ENCODE results near the gene SOD2. TPM values are rescaled to one million over a fixed set of nuclear protein-coding genes. Genes with fewer than 3 reads are reported as not detected.
"Not testable (repeated sequence)": the region's sequence is repeated elsewhere in the genome, so short reads cannot be mapped to it uniquely, and the experiment has no call there.

SOD2 gene
- total and polyA plus RNA-seq, 2 of the 13 experiments (the other 11 are each of a cell fraction or from before 2014, with no cell fraction given): 304 to 309 TPM

DNA sequence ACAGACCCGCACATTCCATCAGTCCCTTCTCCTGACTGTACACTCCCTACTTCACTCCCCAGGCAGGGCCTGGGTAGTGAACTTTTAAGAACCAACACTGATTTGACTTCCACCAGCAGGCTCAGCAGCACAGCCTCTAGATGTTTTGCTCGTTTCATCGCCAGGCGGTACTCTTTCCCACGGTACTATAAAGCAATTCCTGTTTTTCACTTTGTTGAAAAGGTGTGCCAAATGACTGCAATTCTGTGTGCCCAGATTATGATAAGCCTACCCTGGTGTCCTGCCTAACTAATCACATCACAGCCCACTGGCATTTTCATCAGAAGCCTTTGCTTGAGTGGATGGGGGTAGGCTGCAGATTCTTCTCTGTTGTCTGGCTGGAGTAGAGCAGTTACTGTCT is 21.4 kb upstream of the SOD2 start (continued):
- TF ChIP-seq, protein P1, sequence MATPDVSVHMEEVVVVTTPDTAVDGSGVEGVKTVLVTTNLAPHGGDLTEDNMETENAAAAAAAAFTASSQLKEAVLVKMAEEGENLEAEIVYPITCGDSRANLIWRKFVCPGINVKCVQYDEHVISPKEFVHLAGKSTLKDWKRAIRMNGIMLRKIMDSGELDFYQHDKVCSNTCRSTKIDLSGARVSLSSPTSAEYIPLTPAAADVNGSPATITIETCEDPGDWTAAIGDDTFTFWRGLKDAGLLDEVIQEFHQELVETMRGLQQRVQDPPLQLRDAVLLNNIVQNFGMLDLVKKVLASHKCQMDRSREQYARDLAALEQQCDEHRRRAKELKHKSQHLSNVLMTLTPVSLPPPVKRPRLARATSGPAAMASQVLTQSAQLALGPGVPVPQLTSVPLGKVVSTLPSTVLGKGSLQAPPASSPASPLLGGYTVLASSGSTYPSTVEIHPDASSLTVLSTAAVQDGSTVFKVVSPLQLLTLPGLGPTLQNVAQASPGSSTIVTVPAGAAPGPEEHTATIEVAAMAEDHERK (CRISPR knock-in tag; IDR thresholded peaks at IDR 0.05; ENCODE audit: low read depth): no peak
- TF ChIP-seq ZNF205 (CRISPR knock-in tag; IDR thresholded peaks at IDR 0.05) (no peak), ZNF431 (CRISPR knock-in tag; IDR thresholded peaks at IDR 0.05; ENCODE audit: borderline replicate concordance, low read depth) (no peak), JARID2 (CRISPR knock-in tag; IDR thresholded peaks at IDR 0.05; ENCODE audit: insufficient replicate concordance) (no peak)

DNA sequence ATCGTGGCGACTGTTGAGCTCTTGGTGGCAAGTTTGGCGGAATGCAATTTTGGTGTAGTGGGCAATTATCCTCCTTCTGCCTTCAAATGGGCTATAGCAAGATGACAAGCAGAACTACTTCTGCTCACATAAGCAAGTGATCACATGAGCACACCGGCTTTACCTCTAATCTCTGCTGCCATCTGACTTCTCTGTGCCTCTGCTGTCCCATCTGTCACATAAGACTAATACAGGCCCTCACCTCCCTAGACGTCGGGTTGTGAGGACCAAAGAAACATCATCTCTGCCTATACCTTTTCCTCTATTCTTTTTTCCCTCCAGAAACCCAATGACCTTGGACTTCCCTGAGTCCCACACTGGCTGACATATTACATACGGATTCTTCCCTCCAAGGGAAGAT is 20.9 kb upstream of the SOD2 start:
- H3K9me3 ChIP-seq (ENCODE audit: low read length): no peaks in the 10 kb centered on the region
- POLR2A ChIA-PET: interaction anchor here (1.1 to 1.9 kb wide), 2 partner anchors 13 to 22 kb away, joined by 3 to 4 read pairs; no protein-coding TSS in a partner anchor
- intact Hi-C loops (cut with micrococcal nuclease; ENCODE audit: unreplicated experiment): no loop called here
- ATAC-seq (no peak), DNase-seq (ENCODE audit: low spot score) (no peak), FAIRE-seq (no peak)
- no peak overlapping the region for H2AFZ ChIP-seq (ENCODE audit: low read length)
- no peak overlapping the region for H3K9ac ChIP-seq (ENCODE audit: insufficient read depth, low read depth, low read length)
- WGBS (ENCODE audit: low lambda C conversion rate): 93% methylated on average over 7 of the region's 7 CpGs
- no TSS peak for BruUV-seq (replicated peaks)
- no peak for TF ChIP-seq CCDC6 (CRISPR knock-in tag; IDR thresholded peaks at IDR 0.05)
- no peak for TF ChIP-seq MXD4 (CRISPR knock-in tag; IDR thresholded peaks at IDR 0.05)
- TF ChIP-seq, protein P2, sequence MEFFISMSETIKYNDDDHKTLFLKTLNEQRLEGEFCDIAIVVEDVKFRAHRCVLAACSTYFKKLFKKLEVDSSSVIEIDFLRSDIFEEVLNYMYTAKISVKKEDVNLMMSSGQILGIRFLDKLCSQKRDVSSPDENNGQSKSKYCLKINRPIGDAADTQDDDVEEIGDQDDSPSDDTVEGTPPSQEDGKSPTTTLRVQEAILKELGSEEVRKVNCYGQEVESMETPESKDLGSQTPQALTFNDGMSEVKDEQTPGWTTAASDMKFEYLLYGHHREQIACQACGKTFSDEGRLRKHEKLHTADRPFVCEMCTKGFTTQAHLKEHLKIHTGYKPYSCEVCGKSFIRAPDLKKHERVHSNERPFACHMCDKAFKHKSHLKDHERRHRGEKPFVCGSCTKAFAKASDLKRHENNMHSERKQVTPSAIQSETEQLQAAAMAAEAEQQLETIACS (CRISPR knock-in tag; IDR thresholded peaks at IDR 0.05): no peak
- H4K20me1 ChIP-seq (ENCODE audit: insufficient read depth, low read length): no peaks in the 10 kb centered on the region; the same call in 1 of the 2 replicates
- no peak overlapping the region for H3K27ac ChIP-seq (ENCODE audit: extremely low read length, insufficient read depth, low read length)
- no peak overlapping the region for H3K4me3 ChIP-seq (replicated peaks in 1 of 3; ENCODE audit: insufficient read depth in 1 of 3, low read depth in 2 of 3, low read length in 3 of 3)
- H3K79me2 ChIP-seq (ENCODE audit: insufficient read depth, low read length): no peaks in the 10 kb centered on the region
- H3K4me1 ChIP-seq (ENCODE audit: insufficient read depth, low read length): no peaks in the 10 kb centered on the region
- H3K4me2 ChIP-seq (ENCODE audit: low read depth, low read length): no peak overlapping the region
- CTCF ChIA-PET (ENCODE audit: low intra/inter-chr PET ratio, low total read pairs): no interaction called here
- in situ Hi-C loops (cut with HindIII; ENCODE audit: extremely low pct_ligation_motif_present, low pct_unique_long_range_greater_than_20kb): no loop called here
- no peaks in the 10 kb centered on the region for H3K27me3 ChIP-seq (ENCODE audit: control insufficient read depth in 1 of 2, insufficient read depth in 2 of 2, low read length in 2 of 2)
- H3K36me3 ChIP-seq (replicated peaks in 1 of 2; ENCODE audit: control insufficient read depth in 1 of 2, insufficient read depth in 2 of 2, low read length in 2 of 2): no peaks in the 10 kb centered on the region

DNA sequence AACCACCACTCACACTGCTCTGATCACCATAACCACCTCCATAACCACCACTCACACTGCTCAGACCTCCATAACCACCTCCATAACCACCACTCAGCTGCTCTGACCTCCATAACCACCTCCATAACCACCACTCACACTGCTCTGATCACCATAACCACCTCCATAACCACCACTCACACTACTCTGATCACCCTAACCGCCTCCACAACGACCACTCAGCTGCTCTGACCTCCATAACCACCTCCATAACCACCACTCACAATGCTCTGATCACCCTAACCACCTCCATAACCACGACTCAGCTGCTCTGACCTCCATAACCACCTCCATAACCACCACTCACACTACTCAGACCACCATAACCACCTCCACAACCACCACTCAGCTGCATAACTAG is 19.3 kb upstream of the SOD2 start:
- FAIRE-seq; H3K9ac ChIP-seq (ENCODE audit: insufficient read depth, low read depth, low read length); intact Hi-C loops (cut with micrococcal nuclease; ENCODE audit: unreplicated experiment); H3K79me2 ChIP-seq (ENCODE audit: insufficient read depth, low read length); in situ Hi-C loops (cut with HindIII; ENCODE audit: extremely low pct_ligation_motif_present, low pct_unique_long_range_greater_than_20kb); H3K36me3 ChIP-seq (replicated peaks in 1 of 2; ENCODE audit: control insufficient read depth in 1 of 2, insufficient read depth in 2 of 2, low read length in 2 of 2); H4K20me1 ChIP-seq (ENCODE audit: insufficient read depth, low read length); BruUV-seq (replicated peaks); H3K4me3 ChIP-seq (replicated peaks in 1 of 3; ENCODE audit: insufficient read depth in 1 of 3, low read depth in 2 of 3, low read length in 3 of 3); ATAC-seq; H3K27me3 ChIP-seq (ENCODE audit: control insufficient read depth in 1 of 2, insufficient read depth in 2 of 2, low read length in 2 of 2); H3K4me2 ChIP-seq (ENCODE audit: low read depth, low read length); CTCF ChIA-PET (ENCODE audit: low intra/inter-chr PET ratio, low total read pairs); H3K4me1 ChIP-seq (ENCODE audit: insufficient read depth, low read length); DNase-seq (ENCODE audit: low spot score); H3K27ac ChIP-seq (ENCODE audit: extremely low read length, insufficient read depth, low read length); H2AFZ ChIP-seq (ENCODE audit: low read length); H3K9me3 ChIP-seq (ENCODE audit: low read length): not testable (repeated sequence)
- POLR2A ChIA-PET: interaction anchor here (1.9 kb wide), 1 partner anchor 21 kb away, joined by 4 read pairs; no protein-coding TSS in a partner anchor
- WGBS (ENCODE audit: low lambda C conversion rate): 81% methylated on average over 3 of the region's 3 CpGs

DNA sequence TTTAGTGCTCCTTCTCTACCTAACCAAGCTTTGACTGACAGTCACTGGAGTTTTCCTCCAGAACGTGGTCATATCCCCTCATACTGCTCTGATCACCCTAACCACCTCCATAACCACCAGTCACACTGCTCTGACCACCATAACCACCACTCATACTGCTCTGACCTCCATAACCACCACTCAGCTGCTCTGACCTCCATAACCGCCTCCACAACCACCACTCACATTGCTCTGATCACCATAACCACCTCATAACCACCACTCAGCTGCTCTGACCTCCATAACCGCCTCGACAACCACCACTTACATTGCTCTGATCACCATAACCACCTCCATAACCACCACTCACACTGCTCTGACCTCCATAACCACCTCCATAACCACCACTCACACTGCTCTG is 17.6 kb upstream of the SOD2 start:
- H3K79me2 ChIP-seq (ENCODE audit: insufficient read depth, low read length); in situ Hi-C loops (cut with HindIII; ENCODE audit: extremely low pct_ligation_motif_present, low pct_unique_long_range_greater_than_20kb); DNase-seq (ENCODE audit: low spot score); H3K27ac ChIP-seq (ENCODE audit: extremely low read length, insufficient read depth, low read length); H3K4me2 ChIP-seq (ENCODE audit: low read depth, low read length); H3K27me3 ChIP-seq (ENCODE audit: control insufficient read depth in 1 of 2, insufficient read depth in 2 of 2, low read length in 2 of 2); CTCF ChIA-PET (ENCODE audit: low intra/inter-chr PET ratio, low total read pairs); H3K9ac ChIP-seq (ENCODE audit: insufficient read depth, low read depth, low read length); H3K36me3 ChIP-seq (replicated peaks in 1 of 2; ENCODE audit: control insufficient read depth in 1 of 2, insufficient read depth in 2 of 2, low read length in 2 of 2); H3K9me3 ChIP-seq (ENCODE audit: low read length); intact Hi-C loops (cut with micrococcal nuclease; ENCODE audit: unreplicated experiment); FAIRE-seq; H4K20me1 ChIP-seq (ENCODE audit: insufficient read depth, low read length); H2AFZ ChIP-seq (ENCODE audit: low read length); BruUV-seq (replicated peaks); H3K4me1 ChIP-seq (ENCODE audit: insufficient read depth, low read length); H3K4me3 ChIP-seq (replicated peaks in 1 of 3; ENCODE audit: insufficient read depth in 1 of 3, low read depth in 2 of 3, low read length in 3 of 3); ATAC-seq: not testable (repeated sequence)
- POLR2A ChIA-PET: interaction anchor here (1.2 kb wide), 1 partner anchor 16 kb away, joined by 4 read pairs; the partner anchor contains the start of gene WTAP
- 57% methylated on average over 4 of the region's 4 CpGs for WGBS (ENCODE audit: low lambda C conversion rate)
